UCSD-AML1 (cell line): ENCODE data around the gene ZDHHC20.

ENCODE experiments used
- DNase-seq: peaks from one replicate; lab custom pipeline; 2025; ENCODE audit not compliant: unreplicated experiment; lab: John Stamatoyannopoulos, UW

ZDHHC20 gene

DNA sequence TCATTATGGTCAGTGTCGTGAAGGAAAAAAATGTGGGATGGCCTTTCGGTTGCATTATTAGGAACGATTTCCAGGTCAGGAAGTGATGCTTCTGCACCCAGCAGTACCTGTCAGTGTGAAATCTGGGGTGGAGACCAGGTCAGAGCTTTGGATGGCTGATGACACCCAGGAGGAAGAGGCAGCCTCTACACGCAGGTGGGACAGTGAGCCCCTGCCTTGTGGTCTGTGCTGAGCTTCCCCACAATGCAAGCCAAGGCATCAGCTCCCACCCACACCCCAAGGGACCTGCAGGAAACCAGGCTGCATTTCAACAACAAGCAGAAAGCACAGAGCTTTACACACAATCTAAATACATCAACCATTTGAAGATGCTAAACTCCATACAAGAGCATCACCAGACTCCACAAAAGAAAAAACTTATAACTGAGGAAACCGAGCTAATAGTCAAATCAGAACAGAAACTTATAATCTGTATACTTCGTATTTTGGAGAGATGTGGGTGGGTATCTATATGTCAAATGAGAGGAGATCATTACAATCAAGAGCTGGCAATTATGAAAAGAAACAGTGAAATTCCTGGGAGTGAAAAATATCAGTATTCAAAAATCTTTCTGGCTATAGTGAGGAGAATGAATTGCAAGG is 130.1 kb downstream of the ZDHHC20 start:
- no peak for DNase-seq

DNA sequence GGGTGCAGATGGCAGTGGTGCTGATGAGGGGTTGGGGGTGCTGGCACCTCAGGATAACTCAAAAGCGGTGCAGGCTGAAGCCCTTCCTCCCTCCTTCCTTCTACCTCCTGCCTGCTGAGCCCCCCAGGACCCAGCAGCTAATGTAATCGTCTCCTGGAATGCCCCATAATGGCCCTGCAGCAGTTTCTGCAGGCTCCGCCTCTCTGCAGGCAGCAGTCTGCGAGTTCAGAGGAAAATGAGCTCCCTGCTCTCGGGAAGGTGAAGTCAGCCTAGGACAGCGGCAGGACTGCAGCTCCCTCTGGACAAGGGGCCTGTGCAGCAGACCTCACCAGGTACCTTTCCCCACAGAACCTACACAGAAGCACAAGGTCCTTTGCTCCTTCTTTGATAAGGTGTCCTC is 130.9 kb downstream of the ZDHHC20 start:
- DNase-seq: no peak

DNA sequence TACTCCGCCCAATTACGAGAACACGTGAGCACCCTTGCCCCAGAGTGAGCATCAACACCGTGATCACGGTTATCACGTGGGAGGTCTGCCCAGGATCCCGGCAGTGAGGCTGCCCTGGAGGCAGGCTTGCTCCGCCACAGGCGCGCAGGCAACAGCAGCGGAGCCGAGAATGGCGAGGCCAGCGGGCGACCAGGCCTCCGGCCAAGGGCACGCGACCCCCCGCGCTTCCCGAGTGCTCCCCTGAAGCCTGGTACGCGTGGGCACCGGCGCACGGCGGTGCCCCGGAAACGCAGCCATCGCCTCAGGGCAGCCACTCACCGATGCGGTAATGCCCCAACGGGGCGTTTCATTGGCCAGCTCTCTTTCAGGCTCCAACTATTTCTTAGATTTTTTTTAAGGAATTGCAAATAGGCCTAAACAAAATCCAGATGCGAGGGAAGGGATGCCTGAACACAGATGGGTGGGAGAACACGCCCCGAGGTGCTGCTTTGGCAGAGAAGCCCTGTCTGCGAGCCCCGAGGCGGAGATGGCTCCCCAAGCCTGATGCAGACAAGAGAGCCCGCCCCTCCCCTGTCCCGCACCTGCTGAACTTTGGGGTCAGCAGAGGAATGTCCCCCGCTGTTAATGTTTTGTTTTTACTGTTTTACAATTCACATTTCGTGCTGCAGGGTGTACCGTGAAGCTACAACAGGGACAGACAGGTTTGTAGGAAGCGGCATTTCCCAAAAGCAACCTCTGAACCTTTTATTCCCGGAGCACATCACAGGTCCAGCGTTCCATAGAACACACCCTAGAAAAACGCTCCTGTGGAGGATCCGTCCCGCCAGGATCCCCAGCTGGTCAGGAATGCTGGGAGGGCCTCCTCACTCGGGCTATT is 132.7 kb downstream of the ZDHHC20 start:
- DNase-seq: no peak

DNA sequence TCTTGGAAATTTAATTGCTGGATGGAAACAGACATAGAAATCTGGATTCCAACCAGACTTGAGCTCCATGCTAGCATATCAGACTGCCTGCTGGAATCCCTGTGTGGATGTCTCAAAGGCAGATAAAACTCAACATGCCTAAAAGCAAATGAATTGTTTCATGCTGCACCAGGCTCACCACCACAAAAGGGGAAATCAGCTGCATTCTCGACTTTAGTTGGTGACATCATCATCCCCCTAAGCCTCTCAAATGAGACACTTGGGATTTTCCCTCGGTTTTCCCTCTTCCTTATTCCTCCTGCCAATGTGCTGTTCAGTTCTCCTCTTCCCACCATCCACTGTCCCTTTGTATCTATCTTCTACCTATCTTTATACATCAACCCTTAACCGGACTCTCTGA is 134.3 kb downstream of the ZDHHC20 start:
- DNase-seq: no peak

DNA sequence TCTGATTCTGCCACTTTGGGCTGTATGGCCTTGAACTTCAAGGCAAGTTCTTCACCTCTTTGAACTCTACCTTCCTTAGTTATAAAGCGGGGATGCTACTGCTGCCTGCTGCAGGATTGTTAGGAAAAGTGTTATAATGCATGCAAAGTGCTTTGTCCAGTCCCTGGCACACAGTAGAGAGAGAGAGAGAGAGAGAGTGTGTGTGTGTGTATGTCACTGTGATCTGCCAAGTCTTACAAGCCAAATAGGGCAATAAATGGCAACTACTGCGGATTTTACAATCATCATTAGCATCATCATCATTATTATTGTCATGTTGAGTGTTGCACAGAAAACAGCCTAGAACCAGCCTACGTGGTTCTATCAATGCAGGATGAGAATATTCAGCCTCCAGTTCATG is 136.1 kb downstream of the ZDHHC20 start:
- no peak for DNase-seq
